HL-60/S4 treated with retinoic acid at 250 ng/mL for 4 days and 3 days (cell line): Measurements from ENCODE around the gene SSC5D.
"Not testable (repeated sequence)": the region's sequence is repeated elsewhere in the genome, so short reads cannot be mapped to it uniquely, and the experiment has no call there.

Source experiments
- in situ Hi-C: fragments of 300-500 bp; cut with MboI; formaldehyde crosslinking; loops from 2 replicates; pipeline ENCODE4 v1.7.0; 2022; ENCODE audit warnings: low sequenced_read_pairs

The SSC5D gene

GRCh38 chr19:55502197-55502952 lies 14.1 kb downstream of the SSC5D start:
- in situ Hi-C loops = no loop called here

GRCh38 chr19:55503157-55503501 lies 14.9 kb downstream of the SSC5D start:
- in situ Hi-C loops = no loop called here

GRCh38 chr19:55503502-55504251 lies 15.4 kb downstream of the SSC5D start:
- in situ Hi-C loops = no loop called here

DNA sequence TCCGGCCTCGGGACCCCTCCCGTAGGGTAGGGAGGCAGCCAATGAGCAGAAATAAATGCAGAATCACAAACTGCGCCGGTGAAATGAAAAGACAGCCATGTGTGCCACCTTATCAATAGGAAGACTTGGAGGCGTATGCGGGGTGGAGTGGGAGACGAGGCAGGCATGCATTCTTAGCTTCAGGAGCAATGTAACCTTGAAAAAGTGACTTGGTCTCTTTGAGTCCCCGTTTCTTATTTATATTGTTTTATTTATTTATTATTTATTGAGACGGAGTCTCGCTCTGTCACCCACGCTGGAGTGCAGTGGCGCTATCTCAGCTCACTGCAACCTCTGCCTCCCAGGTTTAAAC lies 16.0 kb downstream of the SSC5D start:
- in situ Hi-C loops = no loop called here

GRCh38 chr19:55504981-55505380 lies 16.7 kb downstream of the SSC5D start:
- in situ Hi-C loops = no loop called here

DNA sequence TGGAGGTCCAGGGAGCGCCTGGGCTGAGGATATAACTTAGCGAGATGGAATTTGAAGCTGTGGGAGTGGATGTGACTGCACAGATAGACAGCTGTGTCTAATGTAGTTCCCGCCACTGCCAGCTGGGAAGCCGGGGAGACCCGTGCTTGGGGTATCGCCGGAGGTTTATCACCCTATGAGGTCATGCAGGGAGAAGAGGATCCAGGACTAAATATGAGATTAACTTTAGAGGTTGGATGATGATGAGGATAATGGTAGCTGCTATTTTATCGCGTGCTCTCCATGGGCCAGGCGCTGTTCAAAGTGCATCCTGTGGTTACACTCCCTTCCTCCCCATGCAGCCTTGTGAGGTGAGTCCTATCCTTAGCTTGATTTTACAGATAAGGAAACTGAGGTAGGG lies 19.9 kb downstream of the SSC5D start:
- in situ Hi-C loops = no loop called here

DNA sequence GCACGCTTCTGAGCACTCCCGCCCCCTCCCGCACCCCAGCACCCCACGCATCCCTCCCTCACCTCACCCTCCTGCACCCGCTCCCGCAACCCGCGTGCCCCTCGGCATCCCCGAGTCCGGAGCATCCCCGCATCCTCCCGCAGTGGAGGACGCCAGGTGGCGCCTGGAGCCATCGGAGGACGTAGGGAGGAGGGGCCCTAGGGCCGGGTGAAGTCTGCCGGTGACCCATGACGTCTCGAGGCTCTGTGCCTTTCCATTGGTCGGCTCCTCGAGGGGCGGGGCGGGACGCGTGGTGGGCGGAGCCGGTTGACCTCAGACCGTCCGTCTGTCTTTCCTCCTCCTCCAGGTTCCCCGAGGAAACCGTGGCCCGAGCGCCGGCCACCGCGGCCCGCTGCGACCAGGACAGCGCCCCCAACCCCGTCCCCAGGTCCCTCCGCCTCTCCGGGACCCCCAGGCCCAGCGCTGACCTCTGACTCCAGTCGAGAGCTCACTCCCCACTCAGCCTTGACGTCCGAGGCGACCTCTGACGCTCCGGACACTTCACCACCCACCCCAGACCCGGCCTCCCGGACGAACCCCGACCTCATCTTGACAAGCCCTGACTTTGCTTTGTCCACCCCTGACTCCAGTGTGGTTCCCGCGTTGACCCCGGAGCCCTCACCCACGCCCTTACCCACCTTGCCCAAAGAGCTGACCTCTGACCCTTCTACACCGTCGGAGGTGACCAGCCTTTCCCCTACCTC lies 28.8 kb downstream of the SSC5D start:
- in situ Hi-C loops = loop anchor here (10.0 kb wide), 1 partner anchor 108 kb away; the partner anchor contains the start of gene ZNF784

GRCh38 chr19:55519451-55520311 lies 31.4 kb downstream of the SSC5D start:
- in situ Hi-C loops = loop anchor here (10.0 kb wide), 1 partner anchor 105 kb away; the partner anchor contains the start of gene ZNF784

- in situ Hi-C loops = no loop called here
These were observed 32.6 kb downstream of the SSC5D start for GRCh38 chr19:55520691-55521292.

DNA sequence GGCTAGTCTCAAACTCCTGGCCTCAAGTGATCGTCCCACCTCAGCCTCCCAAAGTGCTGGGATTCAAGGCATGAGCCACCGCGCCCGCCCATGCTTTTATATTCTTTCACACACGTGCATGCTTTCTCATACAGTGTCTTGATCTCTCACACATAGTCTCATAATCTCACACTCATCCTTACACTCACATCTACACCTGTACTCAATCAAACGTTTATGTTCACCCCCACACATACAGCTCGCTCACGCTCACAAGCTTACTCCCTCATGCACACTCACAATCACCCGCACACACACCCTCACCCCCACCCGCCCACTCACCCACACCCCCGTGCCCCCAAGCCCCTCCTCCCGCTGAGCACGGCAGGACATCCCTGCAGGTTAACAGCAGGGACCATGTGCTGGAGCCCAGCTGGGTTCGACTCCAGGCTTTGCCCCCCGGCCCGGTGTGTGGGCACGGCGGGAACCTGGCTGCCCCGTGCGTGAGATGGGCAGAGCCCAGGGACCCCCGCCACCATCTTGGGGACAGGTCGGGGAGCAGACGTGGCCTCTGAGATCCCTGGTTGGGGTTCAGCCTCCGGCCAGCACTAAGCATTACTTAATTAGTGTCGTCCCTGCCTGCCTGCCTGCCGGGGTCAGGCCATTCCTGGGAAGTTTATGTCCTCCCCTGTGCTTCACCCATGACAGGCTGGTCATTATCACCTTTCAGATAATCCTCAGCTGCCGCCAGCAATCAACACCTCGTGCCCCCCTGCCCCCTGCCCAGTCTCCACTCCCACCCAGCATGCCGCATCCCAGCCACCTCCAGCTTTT lies 37.3 kb downstream of the SSC5D start:
- in situ Hi-C loops = no loop called here

GRCh38 chr19:55526216-55527196 lies 38.3 kb downstream of the SSC5D start:
- in situ Hi-C loops = no loop called here

GRCh38 chr19:55527197-55528029 lies 39.2 kb downstream of the SSC5D start:
- in situ Hi-C loops = no loop called here

- in situ Hi-C loops = no loop called here
These were observed 40.0 kb downstream of the SSC5D start for GRCh38 chr19:55528030-55528803.

GRCh38 chr19:55529636-55530234 lies 41.5 kb downstream of the SSC5D start:
- in situ Hi-C loops = no loop called here

DNA sequence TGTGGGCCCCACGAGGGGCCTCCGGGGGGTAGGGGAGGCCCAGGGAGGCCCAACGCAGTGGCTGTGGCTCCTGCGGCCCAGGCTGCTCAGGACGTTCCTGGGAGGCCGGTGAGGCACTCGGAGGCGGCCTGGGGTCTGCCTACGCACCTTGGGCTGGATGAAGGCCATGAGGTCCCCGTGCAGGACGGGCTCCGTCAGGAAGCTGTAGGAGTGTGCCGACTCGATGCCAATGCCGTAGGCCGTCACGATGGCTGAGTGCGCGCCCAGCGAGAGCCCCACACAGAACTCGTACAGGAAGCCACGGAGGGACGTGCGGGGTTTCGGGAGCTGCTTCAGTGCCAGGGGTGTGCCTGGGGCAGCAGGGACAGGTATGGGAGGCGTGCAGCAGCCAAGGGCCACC lies 42.8 kb downstream of the SSC5D start:
- in situ Hi-C loops = no loop called here

DNA sequence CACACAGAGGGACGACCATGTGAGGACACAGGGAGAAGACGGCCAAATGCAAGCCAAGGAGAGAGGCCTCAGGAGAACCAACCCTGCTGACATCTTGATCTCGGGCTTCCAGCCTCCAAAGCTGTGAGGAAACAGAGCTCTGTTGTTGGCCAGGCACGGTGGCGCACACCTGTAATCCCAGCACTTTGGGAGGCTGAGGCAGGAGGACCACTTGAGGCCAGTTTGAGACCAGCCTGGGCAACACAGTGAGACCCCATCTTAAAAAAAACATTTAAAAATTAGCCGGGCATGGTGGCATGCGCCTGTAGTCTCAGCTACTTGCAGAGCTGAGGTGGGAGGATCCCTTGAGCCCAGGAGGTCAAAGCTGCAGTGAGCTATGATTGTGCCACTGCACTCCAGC lies 46.0 kb downstream of the SSC5D start:
- in situ Hi-C loops = not testable (repeated sequence)
